ENCODE results near the gene RASSF1. TPM values are rescaled to one million over a fixed set of nuclear protein-coding genes. Genes with fewer than 3 reads are reported as not detected.

Gene RASSF1
- total and polyA plus RNA-seq, 9 donors, result 12.5 to 32.6 (median 25.5) TPM

- Histone ChIP-seq H3K36me3 (no peaks in the 10 kb centered on the region), H3K4me1 (ENCODE audit: insufficient read depth) (no peaks in the 10 kb centered on the region), H3K9me3 (no peaks in the 10 kb centered on the region), H3K4me3 (no peak overlapping the region), H3K27ac (no peak overlapping the region), H3K27me3 (no peaks in the 10 kb centered on the region)
- WGBS, 3 donors, result 74 to 76% (median 75%) methylated on average over 7 of the region's 7 CpGs
- intact Hi-C loops (cut with DNase I), result loop anchor here in 2 of 4 donors (10.0 kb wide), 2 partner anchors 159 to 169 kb away; no protein-coding TSS in a partner anchor
- no peak for DNase-seq
- TF ChIP-seq EP300 (IDR thresholded peaks at IDR 0.05) (no peak), POLR2A (IDR thresholded peaks at IDR 0.05) (no peak), CTCF (IDR thresholded peaks at IDR 0.05) (no peak)
Observed at GRCh38 chr3:50375258-50375931, 34.8 kb upstream of the RASSF1 start.

GRCh38 chr3:50374363-50375257 lies 34.0 kb upstream of the RASSF1 start:
- intact Hi-C loops (cut with DNase I), result loop anchor here in 2 of 4 donors (10.0 kb wide), 2 partner anchors 160 to 170 kb away; no protein-coding TSS in a partner anchor

GRCh38 chr3:50373146-50374051 lies 32.8 kb upstream of the RASSF1 start:
- WGBS, 3 donors, result 33 to 40% (median 37%) methylated on average over 12 of the region's 12 CpGs
- intact Hi-C loops (cut with DNase I), result loop anchor here in 2 of 4 donors (10.0 kb wide), 2 partner anchors 161 to 171 kb away; no protein-coding TSS in a partner anchor
- H3K36me3 ChIP-seq, result no peaks in the 10 kb centered on the region

More at GRCh38 chr3:50374363-50375257, 34.0 kb upstream of the RASSF1 start:
- H3K36me3 ChIP-seq, result no peaks in the 10 kb centered on the region
- no peaks in the 10 kb centered on the region for H3K9me3 ChIP-seq
- no peaks in the 10 kb centered on the region for H3K4me1 ChIP-seq (ENCODE audit: insufficient read depth)
- TF ChIP-seq POLR2A (IDR thresholded peaks at IDR 0.05) (no peak), CTCF (IDR thresholded peaks at IDR 0.05) (no peak), EP300 (IDR thresholded peaks at IDR 0.05) (no peak)
- no peak overlapping the region for H3K4me3 ChIP-seq
- no peak for DNase-seq
- H3K27me3 ChIP-seq, result no peaks in the 10 kb centered on the region
- WGBS, 3 donors, result 54 to 59% (median 55%) methylated on average over 19 to 22 of the region's 22 CpGs
- no peak overlapping the region for H3K27ac ChIP-seq

More at GRCh38 chr3:50373146-50374051, 32.8 kb upstream of the RASSF1 start:
- Histone ChIP-seq H3K4me3 (no peak overlapping the region), H3K4me1 (ENCODE audit: insufficient read depth) (no peaks in the 10 kb centered on the region), H3K27me3 (no peaks in the 10 kb centered on the region), H3K27ac (no peak overlapping the region), H3K9me3 (no peaks in the 10 kb centered on the region)
- DNase-seq, result no peak
- TF ChIP-seq POLR2A (IDR thresholded peaks at IDR 0.05) (no peak), EP300 (IDR thresholded peaks at IDR 0.05) (no peak), CTCF (IDR thresholded peaks at IDR 0.05) (no peak)

All from ovary (tissue), 9 donors.